H1 (cell line): ENCODE measurements around the gene POLE.

ENCODE experiments used
- CTCF ChIP-seq, 3 experiments: IDR thresholded peaks; 1 replicate in 2 of 3; 2 replicates in 1 of 3; pipeline versions ENCODE4 v1.5.1 to v1.6.1; 2011; ENCODE audit warnings: low read length in 3 of 3, mild to moderate bottlenecking in 3 of 3, inconsistent platforms in 2 of 3, low read depth in 1 of 3, moderate library complexity in 1 of 3; ENCODE audit not compliant: insufficient read depth in 1 of 3; ENCODE audit errors: control extremely low read depth in 1 of 3
- EGR1 ChIP-seq: IDR thresholded peaks from 2 replicates; pipeline ENCODE4 v1.6.1; 2011; ENCODE audit warnings: low read depth, low read length, borderline replicate concordance
- POLR2A ChIP-seq, 2 experiments: IDR thresholded peaks; 1 replicate in 1 of 2; 2 replicates in 1 of 2; pipeline ENCODE4 v1.6.1; 2011; ENCODE audit warnings: low read depth in 2 of 2, low read length in 2 of 2, mild to moderate bottlenecking in 2 of 2; ENCODE audit errors: control extremely low read depth in 1 of 2

GRCh38 chr12:132588319-132588718, 98.8 kb downstream of the POLE start:
- TF ChIP-seq CTCF (IDR thresholded peaks at IDR 0.05; ENCODE audit: control extremely low read depth in 1 of 3, insufficient read depth in 1 of 3, low read depth in 1 of 3, low read length in 3 of 3) (no peak), POLR2A (IDR thresholded peaks at IDR 0.05; ENCODE audit: control extremely low read depth in 1 of 2, low read depth in 2 of 2, low read length in 2 of 2) (no peak), EGR1 (no peak)
